Placental epithelial cell (primary cell): ENCODE results near the gene HLA-DQB2. TPM values are rescaled to one million over a fixed set of nuclear protein-coding genes. Genes with fewer than 3 reads are reported as not detected.

Experiments
- small RNA-seq: library from RNA; depleted of rRNA; stranded (forward); fragments of <200 nt; gene quantifications from one replicate; pipeline ENCODE3, GENCODE V24; 2012
- total RNA-seq: library from RNA; depleted of rRNA; stranded (reverse); fragments of >200 nt; gene quantifications from 2 replicates; pipeline ENCODE4 v1.2.3, GENCODE V29; 2012

HLA-DQB2 gene
- total RNA-seq = not detected in 2 replicates

GRCh38 chr6:32763421-32763820 is at the start of gene HLA-DQB2:
Gene HLA-DQB2, minus strand, starts transcription at chr6:32763532. Its CDS starts 62 bp downstream, at chr6:32763470.

GRCh38 chr6:32741031-32741960 is 22.0 kb downstream of the HLA-DQB2 start, which contains the start of gene HLA-DQA2:
Gene HLA-DQA2, plus strand, starts transcription at chr6:32741391. Its CDS starts 53 bp downstream, at chr6:32741444.

Small RNAs within 50 kb of the gene (small RNA-seq; reads per million reads assigned to genes)
- gene MIR3135B = not detected

Other genes with a start within 250 kb of the HLA-DQB2 start
- gene HLA-DRB5, start 233.2 kb downstream of the HLA-DQB2 start, total RNA-seq = not detected in 2 replicates
- 0.22 and 1.2 TPM in 2 replicates for gene HLA-DRB1, start 173.7 kb downstream of the HLA-DQB2 start, total RNA-seq
- gene HLA-DQA1, start 126.1 kb downstream of the HLA-DQB2 start, total RNA-seq = not detected in 2 replicates
- 0.22 TPM in 1 of 2 replicates, not detected in the other for gene HLA-DQB1, start 96.9 kb downstream of the HLA-DQB2 start, total RNA-seq
- gene HLA-DQA2, start 22.1 kb downstream of the HLA-DQB2 start, total RNA-seq = not detected in 2 replicates
- gene HLA-DOB, start 53.5 kb upstream of the HLA-DQB2 start, total RNA-seq = 1.2 and 3.0 TPM in 2 replicates
- gene TAP2, start 75.2 kb upstream of the HLA-DQB2 start, total RNA-seq = 24.7 and 73.0 TPM in 2 replicates
- 6.9 and 11.8 TPM in 2 replicates for gene PSMB8, start 80.5 kb upstream of the HLA-DQB2 start, total RNA-seq
- 13.0 and 26.2 TPM in 2 replicates for gene TAP1, start 90.2 kb upstream of the HLA-DQB2 start, total RNA-seq
- gene PSMB9, start 90.7 kb upstream of the HLA-DQB2 start, total RNA-seq = 0.39 and 0.87 TPM in 2 replicates
- under 0.01 TPM in 1 of 2 replicates, not detected in the other for gene HLA-DMB, start 177.5 kb upstream of the HLA-DQB2 start, total RNA-seq
- gene HLA-DMA, start 189.6 kb upstream of the HLA-DQB2 start, total RNA-seq = 3.1 and 6.3 TPM in 2 replicates
- 144 and 181 TPM in 2 replicates for gene BRD2, start 205.1 kb upstream of the HLA-DQB2 start, total RNA-seq
- gene HLA-DOA, start 246.1 kb upstream of the HLA-DQB2 start, total RNA-seq = not detected in 2 replicates